K562 (cell line): ENCODE measurements around the gene NQO2. TPM values are rescaled to one million over a fixed set of nuclear protein-coding genes. Genes with fewer than 3 reads are reported as not detected.
A peak's percentile ranks its signal among the peaks of the same experiment; 100 is the strongest.

Experiments used
- ARID4B ChIP-seq: sonication (generic); formaldehyde crosslinking; IDR thresholded peaks from 2 replicates; pipeline ENCODE4 v1.8.0; 2022; ENCODE audit warnings: mild to moderate bottlenecking, missing genetic modification reagents
- GTF2E2 ChIP-seq: fragments of 200-800 bp; sonication (Bioruptor generic); IDR thresholded peaks from 2 replicates; pipeline ENCODE4 v1.6.1; 2016; ENCODE audit warnings: missing genetic modification characterization, missing compliant biosample characterization
- PRDM10 ChIP-seq: fragments of 450-650 bp; IDR thresholded peaks from 2 replicates; pipeline ENCODE4 v1.6.1; 2018; ENCODE audit not compliant: partially characterized antibody
- SIN3B ChIP-seq: fragments of 450-650 bp; IDR thresholded peaks from 2 replicates; pipeline ENCODE4 v1.6.1; 2017; ENCODE audit warnings: low read depth, mild to moderate bottlenecking, moderate library complexity
- polyA plus RNA-seq, 8 experiments: library from polyadenylated mRNA; depleted of rRNA in 4 of 8; stranded (reverse) in 5 of 8; unstranded in 3 of 8; fragments of >200 nt; fragmentation: Nextera tagmentation in 2 of 8; fragmentation: Illumina TruSeq in 1 of 8; extraction: Ambion mirVana in 2 of 8; extraction: Trizol in 1 of 8; gene quantifications; 2 replicates each; pipeline versions ENCODE4 v1.2.1 to v1.2.3, GENCODE V29; 2011 to 2014; ENCODE audit warnings: inconsistent platforms in 1 of 8, missing spikeins in 1 of 8
- total RNA-seq, 7 experiments: library from RNA; depleted of rRNA in 6 of 7; stranded (reverse); fragments of >200 nt in 6 of 7; fragmentation: Illumina TruSeq in 2 of 7; extraction: Trizol in 2 of 7; gene quantifications; 2 replicates each; pipeline versions ENCODE4 v1.2.1 to v1.2.3, GENCODE V29; 2011 to 2021; ENCODE audit warnings: low replicate concordance in 1 of 7
- TF ChIP-seq, protein P1 (sequence below), 3 experiments: fragments of 200-800 bp in 1 of 3; fragments of 250-450 bp in 1 of 3; fragments of 450-650 bp in 1 of 3; sonication (Bioruptor Pico) in 1 of 3; sonication (Bioruptor generic) in 1 of 3; formaldehyde crosslinking in 1 of 3; IDR thresholded peaks; 2 replicates each; pipeline versions ENCODE4 v1.6.1 to v1.8.0; 2016 to 2022; ENCODE audit warnings: mild to moderate bottlenecking in 2 of 3, missing genetic modification characterization in 2 of 3, missing compliant biosample characterization in 1 of 3, moderate library complexity in 1 of 3
- TF ChIP-seq, protein P2 (sequence below), 2 experiments: fragments of 450-650 bp; IDR thresholded peaks; 2 replicates each; pipeline ENCODE4 v1.6.1; 2016
- TF ChIP-seq, protein P3 (sequence below): fragments of 450-650 bp; IDR thresholded peaks from 2 replicates; pipeline ENCODE4 v1.6.1; 2017; ENCODE audit warnings: antibody characterized with exemption, mild to moderate bottlenecking

Gene NQO2
- total and polyA plus RNA-seq, 9 of the 15 experiments (the other 6 are each of a cell fraction or from before 2014, with no cell fraction given) = 54.6 to 214 (median 116) TPM

DNA sequence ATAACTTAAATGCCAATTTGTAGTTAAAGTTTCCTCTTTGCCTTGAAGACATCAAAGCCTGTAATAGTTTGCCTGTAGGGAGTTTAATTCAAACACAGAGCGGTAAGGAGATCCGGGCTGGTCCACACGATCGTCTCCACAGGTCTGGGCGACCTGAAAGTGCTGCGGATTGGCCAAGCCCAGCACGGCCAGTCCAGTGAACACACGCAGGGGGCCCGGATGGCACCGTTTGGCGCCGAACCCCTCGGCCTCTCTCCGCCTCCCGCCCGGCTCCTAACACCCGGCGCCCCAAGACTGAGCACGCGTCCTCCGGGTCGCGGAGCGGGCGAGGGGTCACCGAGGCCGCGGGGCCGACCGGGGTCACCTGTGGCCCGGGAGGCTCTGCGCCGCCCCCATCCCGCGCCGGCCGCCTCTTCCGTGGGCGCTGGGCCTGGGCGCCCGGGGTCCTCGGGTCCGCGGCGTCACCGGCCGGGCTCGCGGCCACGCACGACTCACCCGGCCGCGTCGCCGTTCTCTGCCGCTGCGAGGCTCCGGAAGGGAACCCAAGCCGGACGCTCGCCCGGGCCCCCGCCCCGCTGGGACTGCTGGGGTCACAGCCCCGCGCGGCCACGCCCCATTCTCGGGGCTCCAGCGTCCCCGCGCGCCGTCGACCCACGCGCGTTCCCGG lies 28.8 kb upstream of the NQO2 start (continued):
- peak; percentile 22 for TF ChIP-seq PRDM10
- TF ChIP-seq ARID4B (CRISPR knock-in tag) = 0 out of 2 replicates have a peak, but pooled peaks have one; percentile 25
- TF ChIP-seq SIN3B = peak; percentile 67
- TF ChIP-seq, protein P1, sequence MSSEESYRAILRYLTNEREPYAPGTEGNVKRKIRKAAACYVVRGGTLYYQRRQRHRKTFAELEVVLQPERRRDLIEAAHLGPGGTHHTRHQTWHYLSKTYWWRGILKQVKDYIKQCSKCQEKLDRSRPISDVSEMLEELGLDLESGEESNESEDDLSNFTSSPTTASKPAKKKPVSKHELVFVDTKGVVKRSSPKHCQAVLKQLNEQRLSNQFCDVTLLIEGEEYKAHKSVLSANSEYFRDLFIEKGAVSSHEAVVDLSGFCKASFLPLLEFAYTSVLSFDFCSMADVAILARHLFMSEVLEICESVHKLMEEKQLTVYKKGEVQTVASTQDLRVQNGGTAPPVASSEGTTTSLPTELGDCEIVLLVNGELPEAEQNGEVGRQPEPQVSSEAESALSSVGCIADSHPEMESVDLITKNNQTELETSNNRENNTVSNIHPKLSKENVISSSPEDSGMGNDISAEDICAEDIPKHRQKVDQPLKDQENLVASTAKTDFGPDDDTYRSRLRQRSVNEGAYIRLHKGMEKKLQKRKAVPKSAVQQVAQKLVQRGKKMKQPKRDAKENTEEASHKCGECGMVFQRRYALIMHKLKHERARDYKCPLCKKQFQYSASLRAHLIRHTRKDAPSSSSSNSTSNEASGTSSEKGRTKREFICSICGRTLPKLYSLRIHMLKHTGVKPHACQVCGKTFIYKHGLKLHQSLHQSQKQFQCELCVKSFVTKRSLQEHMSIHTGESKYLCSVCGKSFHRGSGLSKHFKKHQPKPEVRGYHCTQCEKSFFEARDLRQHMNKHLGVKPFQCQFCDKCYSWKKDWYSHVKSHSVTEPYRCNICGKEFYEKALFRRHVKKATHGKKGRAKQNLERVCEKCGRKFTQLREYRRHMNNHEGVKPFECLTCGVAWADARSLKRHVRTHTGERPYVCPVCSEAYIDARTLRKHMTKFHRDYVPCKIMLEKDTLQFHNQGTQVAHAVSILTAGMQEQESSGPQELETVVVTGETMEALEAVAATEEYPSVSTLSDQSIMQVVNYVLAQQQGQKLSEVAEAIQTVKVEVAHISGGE (CRISPR knock-in tag; IDR thresholded peaks at IDR 0.05) = peak in 1 of 3 experiments; percentile 94; a peak in 2 of 6 replicates
- TF ChIP-seq, protein P2, sequence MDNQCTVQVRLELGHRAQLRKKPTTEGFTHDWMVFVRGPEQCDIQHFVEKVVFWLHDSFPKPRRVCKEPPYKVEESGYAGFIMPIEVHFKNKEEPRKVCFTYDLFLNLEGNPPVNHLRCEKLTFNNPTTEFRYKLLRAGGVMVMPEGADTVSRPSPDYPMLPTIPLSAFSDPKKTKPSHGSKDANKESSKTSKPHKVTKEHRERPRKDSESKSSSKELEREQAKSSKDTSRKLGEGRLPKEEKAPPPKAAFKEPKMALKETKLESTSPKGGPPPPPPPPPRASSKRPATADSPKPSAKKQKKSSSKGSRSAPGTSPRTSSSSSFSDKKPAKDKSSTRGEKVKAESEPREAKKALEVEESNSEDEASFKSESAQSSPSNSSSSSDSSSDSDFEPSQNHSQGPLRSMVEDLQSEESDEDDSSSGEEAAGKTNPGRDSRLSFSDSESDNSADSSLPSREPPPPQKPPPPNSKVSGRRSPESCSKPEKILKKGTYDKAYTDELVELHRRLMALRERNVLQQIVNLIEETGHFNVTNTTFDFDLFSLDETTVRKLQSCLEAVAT (IDR thresholded peaks at IDR 0.05) = 0 out of 4 replicates have a peak, but pooled peaks of 1 of the 2 experiments have one; percentile 9
- 0 out of 2 replicates have a peak, but pooled peaks have one; percentile 48 for TF ChIP-seq GTF2E2 (tag)
- TF ChIP-seq, protein P3, sequence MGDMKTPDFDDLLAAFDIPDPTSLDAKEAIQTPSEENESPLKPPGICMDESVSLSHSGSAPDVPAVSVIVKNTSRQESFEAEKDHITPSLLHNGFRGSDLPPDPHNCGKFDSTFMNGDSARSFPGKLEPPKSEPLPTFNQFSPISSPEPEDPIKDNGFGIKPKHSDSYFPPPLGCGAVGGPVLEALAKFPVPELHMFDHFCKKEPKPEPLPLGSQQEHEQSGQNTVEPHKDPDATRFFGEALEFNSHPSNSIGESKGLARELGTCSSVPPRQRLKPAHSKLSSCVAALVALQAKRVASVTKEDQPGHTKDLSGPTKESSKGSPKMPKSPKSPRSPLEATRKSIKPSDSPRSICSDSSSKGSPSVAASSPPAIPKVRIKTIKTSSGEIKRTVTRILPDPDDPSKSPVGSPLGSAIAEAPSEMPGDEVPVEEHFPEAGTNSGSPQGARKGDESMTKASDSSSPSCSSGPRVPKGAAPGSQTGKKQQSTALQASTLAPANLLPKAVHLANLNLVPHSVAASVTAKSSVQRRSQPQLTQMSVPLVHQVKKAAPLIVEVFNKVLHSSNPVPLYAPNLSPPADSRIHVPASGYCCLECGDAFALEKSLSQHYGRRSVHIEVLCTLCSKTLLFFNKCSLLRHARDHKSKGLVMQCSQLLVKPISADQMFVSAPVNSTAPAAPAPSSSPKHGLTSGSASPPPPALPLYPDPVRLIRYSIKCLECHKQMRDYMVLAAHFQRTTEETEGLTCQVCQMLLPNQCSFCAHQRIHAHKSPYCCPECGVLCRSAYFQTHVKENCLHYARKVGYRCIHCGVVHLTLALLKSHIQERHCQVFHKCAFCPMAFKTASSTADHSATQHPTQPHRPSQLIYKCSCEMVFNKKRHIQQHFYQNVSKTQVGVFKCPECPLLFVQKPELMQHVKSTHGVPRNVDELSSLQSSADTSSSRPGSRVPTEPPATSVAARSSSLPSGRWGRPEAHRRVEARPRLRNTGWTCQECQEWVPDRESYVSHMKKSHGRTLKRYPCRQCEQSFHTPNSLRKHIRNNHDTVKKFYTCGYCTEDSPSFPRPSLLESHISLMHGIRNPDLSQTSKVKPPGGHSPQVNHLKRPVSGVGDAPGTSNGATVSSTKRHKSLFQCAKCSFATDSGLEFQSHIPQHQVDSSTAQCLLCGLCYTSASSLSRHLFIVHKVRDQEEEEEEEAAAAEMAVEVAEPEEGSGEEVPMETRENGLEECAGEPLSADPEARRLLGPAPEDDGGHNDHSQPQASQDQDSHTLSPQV = peak; percentile 60; the same call in 1 of the 2 replicates
